Measurements from ENCODE around the gene SOCS7. TPM values are rescaled to one million over a fixed set of nuclear protein-coding genes. Genes with fewer than 3 reads are reported as not detected.

The SOCS7 gene
- total and polyA plus RNA-seq, 10 donors: 1.2 to 20.2 (median 10.5) TPM

- H3K4me1 ChIP-seq: peaks cover 10 to 96% (median 65%) of the 10 kb centered on the region in 6 donors
- H3K9me3 ChIP-seq: no peaks in the 10 kb centered on the region
- TF ChIP-seq POLR2AphosphoS5 (IDR thresholded peaks at IDR 0.05) (peak; percentile 79 to 88 (median 84)), POLR2A (IDR thresholded peaks at IDR 0.05) (no peak)
- TF ChIP-seq, protein P1, sequence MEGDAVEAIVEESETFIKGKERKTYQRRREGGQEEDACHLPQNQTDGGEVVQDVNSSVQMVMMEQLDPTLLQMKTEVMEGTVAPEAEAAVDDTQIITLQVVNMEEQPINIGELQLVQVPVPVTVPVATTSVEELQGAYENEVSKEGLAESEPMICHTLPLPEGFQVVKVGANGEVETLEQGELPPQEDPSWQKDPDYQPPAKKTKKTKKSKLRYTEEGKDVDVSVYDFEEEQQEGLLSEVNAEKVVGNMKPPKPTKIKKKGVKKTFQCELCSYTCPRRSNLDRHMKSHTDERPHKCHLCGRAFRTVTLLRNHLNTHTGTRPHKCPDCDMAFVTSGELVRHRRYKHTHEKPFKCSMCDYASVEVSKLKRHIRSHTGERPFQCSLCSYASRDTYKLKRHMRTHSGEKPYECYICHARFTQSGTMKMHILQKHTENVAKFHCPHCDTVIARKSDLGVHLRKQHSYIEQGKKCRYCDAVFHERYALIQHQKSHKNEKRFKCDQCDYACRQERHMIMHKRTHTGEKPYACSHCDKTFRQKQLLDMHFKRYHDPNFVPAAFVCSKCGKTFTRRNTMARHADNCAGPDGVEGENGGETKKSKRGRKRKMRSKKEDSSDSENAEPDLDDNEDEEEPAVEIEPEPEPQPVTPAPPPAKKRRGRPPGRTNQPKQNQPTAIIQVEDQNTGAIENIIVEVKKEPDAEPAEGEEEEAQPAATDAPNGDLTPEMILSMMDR (IDR thresholded peaks at IDR 0.05 in 8 of 11, conservative IDR thresholded peaks at IDR 0.05 in 3 of 11): no peak
- H3K4me3 ChIP-seq: peak within 1 kb of the TSS; percentile 67 to 94 (median 86)
- WGBS, 5 donors: 0 to 2% (median 1%) methylated on average over 15 to 46 of the region's 46 CpGs
- peak within 1 kb of the TSS; percentile 53 to 90 (median 86) for H3K27ac ChIP-seq
- H3K27me3 ChIP-seq (replicated peaks in 1 of 7): peaks cover 0 to 61% (median 0%) of the 10 kb centered on the region in 7 donors
- DNase-seq: peak; percentile 87
- H3K36me3 ChIP-seq: no peaks in the 10 kb centered on the region
- intact Hi-C loops (cut with DNase I; ENCODE audit: low total_unique reads): loop anchor here (10.0 kb wide), 1 partner anchor 57 kb away; no protein-coding TSS in a partner anchor
Observed at GRCh38 chr17:38428112-38428642, 76.5 kb downstream of the SOCS7 start, which contains the start of gene ARHGAP23. Gene ARHGAP23, plus strand, starts transcription at chr17:38428464. Its CDS starts 22 bp downstream, at chr17:38428486.

DNA sequence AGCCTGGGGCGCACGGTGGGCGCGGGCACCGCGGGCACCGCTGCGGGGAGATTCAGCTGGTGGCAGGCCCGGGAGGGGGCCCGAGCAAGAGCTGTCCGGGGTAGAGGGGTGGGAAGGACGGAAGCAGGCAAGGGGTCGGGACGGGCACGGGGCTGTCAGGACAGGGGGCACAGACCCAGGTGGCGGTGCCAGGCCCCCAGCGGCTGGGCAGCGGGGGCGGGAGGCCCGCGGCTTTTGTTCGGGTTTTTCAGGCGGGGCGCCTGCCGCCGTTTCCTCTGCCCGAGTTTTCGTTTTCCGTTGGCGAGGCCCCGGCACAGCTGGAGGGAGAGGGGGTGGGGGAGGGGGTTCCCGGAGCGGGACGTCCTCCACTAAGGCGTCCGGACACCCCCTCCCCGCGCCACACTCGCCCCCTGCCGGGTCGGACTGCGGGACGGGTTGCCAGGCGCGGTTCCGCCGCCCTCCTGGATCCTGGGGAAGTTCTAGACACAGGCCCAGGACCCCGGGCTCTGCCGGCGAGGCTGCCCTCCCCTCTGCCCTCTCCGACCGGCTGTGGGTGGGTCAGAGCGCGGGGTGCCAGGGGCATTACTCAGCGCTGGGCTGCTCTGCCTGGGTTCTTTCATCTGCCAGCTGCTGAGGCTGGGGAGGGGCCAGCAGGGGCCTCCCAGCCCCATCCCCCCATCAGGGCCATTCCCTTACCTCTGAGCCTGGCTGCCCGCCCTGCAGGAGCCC is 77.2 kb downstream of the SOCS7 start:
- TF ChIP-seq POLR2AphosphoS5 (IDR thresholded peaks at IDR 0.05) (peak in 2 of 3 donors; percentile 42 to 62), POLR2A (IDR thresholded peaks at IDR 0.05) (no peak)
- TF ChIP-seq, protein P1 (IDR thresholded peaks at IDR 0.05 in 8 of 11, conservative IDR thresholded peaks at IDR 0.05 in 3 of 11): no peak
- intact Hi-C loops (cut with DNase I; ENCODE audit: low total_unique reads): loop anchor here (10.0 kb wide), 1 partner anchor 56 kb away; no protein-coding TSS in a partner anchor
- Histone ChIP-seq H3K27ac (peak overlapping the region; percentile 37 to 90 (median 86)), H3K9me3 (no peaks in the 10 kb centered on the region), H3K36me3 (no peaks in the 10 kb centered on the region), H3K4me1 (peaks cover 10 to 100% (median 66%) of the 10 kb centered on the region in 6 donors), H3K27me3 (replicated peaks in 1 of 7) (peaks cover 0 to 55% (median 0%) of the 10 kb centered on the region in 7 donors), H3K4me3 (peak overlapping the region; percentile 67 to 94 (median 86))
- peak; percentile 82 for DNase-seq
- WGBS, 5 donors: 1 to 10% (median 2%) methylated on average over 2 to 56 of the region's 56 CpGs

GRCh38 chr17:38429476-38430100 is 77.9 kb downstream of the SOCS7 start:
- 47 to 64% (median 56%) methylated on average over 9 of the region's 9 CpGs for WGBS, 5 donors
- intact Hi-C loops (cut with DNase I; ENCODE audit: low total_unique reads): loop anchor here (10.0 kb wide), 1 partner anchor 55 kb away; no protein-coding TSS in a partner anchor
- Histone ChIP-seq H3K27me3 (replicated peaks in 1 of 7) (peaks cover 0 to 47% (median 0%) of the 10 kb centered on the region in 7 donors), H3K9me3 (no peaks in the 10 kb centered on the region), H3K4me3 (peak overlapping the region; percentile 67 to 94 (median 86)), H3K27ac (peak overlapping the region; percentile 37 to 90 (median 86)), H3K36me3 (no peaks in the 10 kb centered on the region), H3K4me1 (peaks cover 10 to 100% (median 65%) of the 10 kb centered on the region in 6 donors)
- no peak for TF ChIP-seq POLR2A (IDR thresholded peaks at IDR 0.05)
- TF ChIP-seq, protein P1 (IDR thresholded peaks at IDR 0.05 in 8 of 11, conservative IDR thresholded peaks at IDR 0.05 in 3 of 11): no peak
- TF ChIP-seq POLR2AphosphoS5 (IDR thresholded peaks at IDR 0.05): no peak
- no peak for DNase-seq

Measured in spleen (tissue), 11 donors.